T-helper 17 cell (primary cell): ENCODE data around the gene IGSF9B. TPM values are rescaled to one million over a fixed set of nuclear protein-coding genes. Genes with fewer than 3 reads are reported as not detected.

Experiments
- ATAC-seq: fragments of 150-1000 bp; cut with Tn5 transposase; 2 replicates; pipeline ENCODE4 v1.10.0; 2021; ENCODE audit warnings: mild to moderate bottlenecking, moderate library complexity
- DNase-seq, 3 donors: peaks; one replicate each; pipeline versions ENCODE4 v3.0.0 to v3.0.0-alpha.2; 2020 to 2021
- H3K9me3 ChIP-seq: one replicate; pipeline ENCODE4 v1.7.0; 2013; ENCODE audit warnings: low read length, mild to moderate bottlenecking; ENCODE audit not compliant: control insufficient read depth, poor library complexity, severe bottlenecking
- H3K27ac Mint-ChIP-seq: one replicate; pipeline ENCODE4 v1.8.0; 2022; ENCODE audit warnings: mild to moderate bottlenecking, moderate library complexity, mixed read lengths
- H3K27me3 Mint-ChIP-seq: one replicate; pipeline ENCODE4 v1.8.0; 2022; ENCODE audit warnings: mixed read lengths
- H3K36me3 Mint-ChIP-seq: one replicate; pipeline ENCODE4 v1.8.0; 2022; ENCODE audit warnings: low read depth, mixed read lengths
- H3K4me1 Mint-ChIP-seq: one replicate; pipeline ENCODE4 v1.8.0; 2022; ENCODE audit warnings: mild to moderate bottlenecking, mixed read lengths
- H3K4me3 Mint-ChIP-seq: one replicate; pipeline ENCODE4 v1.8.0; 2022; ENCODE audit warnings: mild to moderate bottlenecking, moderate library complexity, mixed read lengths
- total RNA-seq, 4 donors: library from RNA in 2 of 4; stranded (reverse) in 2 of 4; gene quantifications; one replicate each; pipeline ENCODE4 v1.2.3 and lab custom pipeline; 2022 to 2026

The IGSF9B gene
- total RNA-seq, 2 donors from 2014 or later: 43.8 to 52.9 TPM

DNA sequence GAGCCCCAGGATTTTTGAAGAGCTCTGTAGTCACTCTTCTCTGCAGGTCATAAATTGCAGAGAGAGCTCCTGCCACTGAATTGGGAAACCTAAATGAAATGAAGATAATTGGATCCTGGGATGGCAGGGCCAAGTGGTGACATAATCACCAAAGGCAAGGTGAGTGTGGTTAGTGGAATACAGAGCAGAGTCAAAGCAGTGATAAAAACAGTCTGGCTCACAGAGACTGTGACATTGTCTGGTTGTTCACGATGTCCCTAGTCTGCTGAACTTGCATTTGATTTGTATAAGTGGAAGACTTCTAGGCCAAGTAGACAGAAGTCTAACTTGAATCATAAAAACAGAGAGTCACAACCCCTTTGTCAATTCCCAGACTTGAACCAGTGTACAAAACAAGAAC is 84.6 kb downstream of the IGSF9B start:
- peaks cover 2% of the 10 kb centered on the region for H3K9me3 ChIP-seq
- no peak for DNase-seq
- peaks cover 24% of the 10 kb centered on the region for H3K27me3 Mint-ChIP-seq
- no peaks in the 10 kb centered on the region for H3K4me1 Mint-ChIP-seq
- no peak overlapping the region for H3K4me3 Mint-ChIP-seq
- H3K27ac Mint-ChIP-seq: no peak overlapping the region
- H3K36me3 Mint-ChIP-seq: no peaks in the 10 kb centered on the region
- ATAC-seq: no peak

DNA sequence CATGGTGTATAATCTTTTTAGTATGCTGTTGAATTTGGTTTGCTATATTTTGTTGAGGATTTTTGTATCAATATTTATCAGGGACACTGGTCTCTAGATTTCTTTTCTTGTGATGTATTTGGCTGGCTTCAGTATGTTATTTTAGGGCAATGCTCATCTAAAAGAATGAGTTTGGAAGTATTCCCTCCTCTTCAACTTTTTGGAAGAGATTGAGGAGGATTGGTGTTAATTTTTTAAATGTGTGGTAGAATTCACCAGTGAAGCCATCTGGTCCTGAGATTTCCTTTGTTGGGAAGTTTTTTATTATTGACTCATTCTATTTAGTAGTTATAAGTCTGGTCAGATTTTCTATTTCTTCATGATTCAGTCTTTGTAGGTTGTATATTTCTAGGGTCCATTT is 89.3 kb downstream of the IGSF9B start:
- Mint-ChIP-seq H3K4me1 (no peaks in the 10 kb centered on the region), H3K27ac (no peak overlapping the region), H3K4me3 (no peak overlapping the region), H3K36me3 (no peaks in the 10 kb centered on the region), H3K27me3 (peaks cover 40% of the 10 kb centered on the region)
- DNase-seq (no peak), ATAC-seq (no peak)
- H3K9me3 ChIP-seq: peaks cover 2% of the 10 kb centered on the region

DNA sequence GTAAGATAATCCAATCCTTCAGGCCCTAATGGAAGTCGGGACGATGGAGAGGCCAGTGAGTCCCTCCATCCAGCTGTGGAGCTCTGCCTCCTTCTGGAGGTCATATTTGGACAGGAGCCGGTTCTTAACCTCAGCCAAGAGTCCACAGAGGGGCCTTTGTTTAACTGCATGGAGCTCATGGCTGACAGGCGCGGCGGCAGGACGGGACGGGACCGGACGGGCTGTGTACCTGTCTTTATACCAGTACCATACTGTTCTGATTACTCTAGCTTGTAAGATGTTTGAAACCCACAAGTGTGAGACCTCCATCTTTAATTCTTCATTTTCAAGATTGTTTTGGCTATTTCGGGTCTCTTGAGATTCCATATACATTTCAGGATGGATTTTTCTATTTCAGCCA is 91.3 kb downstream of the IGSF9B start:
- Mint-ChIP-seq H3K27ac (no peak overlapping the region), H3K4me1 (no peaks in the 10 kb centered on the region)
- ATAC-seq: no peak

DNA sequence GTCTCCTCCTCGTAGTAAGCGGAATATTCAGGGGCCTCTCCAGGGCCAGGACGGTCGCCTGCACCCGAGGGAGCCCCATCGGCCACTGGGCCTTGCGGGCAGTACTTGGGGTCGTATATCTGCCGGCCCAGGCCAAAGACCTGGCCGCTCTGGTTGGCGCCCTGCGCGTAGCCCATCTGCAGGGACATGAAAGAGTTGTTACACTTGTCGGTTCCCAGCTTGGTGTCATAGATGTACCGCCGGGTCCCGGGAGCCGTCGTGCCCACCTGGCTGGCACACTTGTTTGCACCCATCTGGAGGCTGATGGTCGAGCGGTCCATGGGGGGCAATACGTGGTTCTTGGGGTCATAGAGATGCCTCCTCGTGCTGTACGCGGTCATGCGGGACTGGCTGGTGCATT is 92.0 kb downstream of the IGSF9B start:
- Mint-ChIP-seq H3K4me1 (no peaks in the 10 kb centered on the region), H3K36me3 (no peaks in the 10 kb centered on the region), H3K4me3 (no peak overlapping the region), H3K27me3 (peaks cover 40% of the 10 kb centered on the region), H3K27ac (no peak overlapping the region)
- H3K9me3 ChIP-seq: no peaks in the 10 kb centered on the region
- DNase-seq (no peak), ATAC-seq (no peak)

More for the DNA sequence above, 91.3 kb downstream of the IGSF9B start:
- Mint-ChIP-seq H3K4me3 (no peak overlapping the region), H3K36me3 (no peaks in the 10 kb centered on the region), H3K27me3 (peaks cover 41% of the 10 kb centered on the region)
- peaks cover 2% of the 10 kb centered on the region for H3K9me3 ChIP-seq
- no peak for DNase-seq

DNA sequence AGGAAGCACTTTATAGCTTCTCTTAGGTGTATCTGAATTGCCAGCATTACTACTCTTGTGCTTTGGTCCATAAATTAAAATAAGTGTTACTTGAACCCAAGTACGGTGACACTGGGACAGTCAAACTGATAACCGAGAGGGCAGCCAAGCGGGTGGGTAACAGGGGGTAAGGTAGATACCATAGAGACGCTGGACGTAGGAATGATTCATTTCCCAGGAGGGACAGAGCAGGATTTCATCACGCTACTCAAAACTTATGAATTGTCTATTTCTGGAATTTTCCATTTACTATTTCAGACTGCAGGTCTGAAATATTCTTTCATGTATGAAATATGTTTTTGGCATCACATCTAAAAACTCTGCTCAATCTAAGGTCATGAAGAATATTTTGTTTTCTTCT is 96.6 kb downstream of the IGSF9B start:
- H3K9me3 ChIP-seq: no peaks in the 10 kb centered on the region

More for the DNA sequence above, 96.6 kb downstream of the IGSF9B start:
- DNase-seq: no peak
- Mint-ChIP-seq H3K36me3 (peaks cover 2% of the 10 kb centered on the region), H3K27ac (no peak overlapping the region), H3K27me3 (peaks cover 56% of the 10 kb centered on the region), H3K4me3 (no peak overlapping the region), H3K4me1 (no peaks in the 10 kb centered on the region)
- no peak for ATAC-seq

Other genes with a start within 250 kb of the IGSF9B start
- gene SPATA19, start 111.5 kb downstream of the IGSF9B start, total RNA-seq: not detected
- gene JAM3, start 112.1 kb upstream of the IGSF9B start, total RNA-seq: 10 to 100 TPM; 12.5 to 37.4 TPM